ENCODE measurements around the gene MACROD2.

DNA sequence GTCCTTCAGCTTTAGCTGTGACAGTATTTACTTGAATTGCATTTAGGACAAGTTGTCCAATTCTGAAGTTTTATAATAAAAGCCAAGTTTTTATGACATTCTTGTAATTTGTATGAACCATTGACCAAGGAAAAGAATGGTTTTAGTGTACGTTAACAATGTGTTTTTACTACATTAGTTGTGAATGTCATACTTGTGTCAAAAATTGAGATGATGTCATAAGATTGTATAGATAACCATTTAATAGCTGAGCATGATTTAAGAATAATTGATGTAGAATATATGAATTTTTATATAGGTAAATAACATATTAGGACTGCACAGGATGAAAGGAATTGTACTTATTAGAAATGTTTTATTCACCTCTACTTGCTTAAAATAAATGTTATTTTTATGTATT lies 102.9 kb downstream of the MACROD2 start:
- TF ChIP-seq TAF1 (IDR thresholded peaks at IDR 0.05; ENCODE audit: low read depth) (no peak), EZH2 (IDR thresholded peaks at IDR 0.05; ENCODE audit: borderline replicate concordance, insufficient read depth, low read length, poor library complexity, severe bottlenecking) (no peak), SMC3 (conservative IDR thresholded peaks at IDR 0.05; ENCODE audit: poor library complexity) (no peak)
- TF ChIP-seq, protein P1, sequence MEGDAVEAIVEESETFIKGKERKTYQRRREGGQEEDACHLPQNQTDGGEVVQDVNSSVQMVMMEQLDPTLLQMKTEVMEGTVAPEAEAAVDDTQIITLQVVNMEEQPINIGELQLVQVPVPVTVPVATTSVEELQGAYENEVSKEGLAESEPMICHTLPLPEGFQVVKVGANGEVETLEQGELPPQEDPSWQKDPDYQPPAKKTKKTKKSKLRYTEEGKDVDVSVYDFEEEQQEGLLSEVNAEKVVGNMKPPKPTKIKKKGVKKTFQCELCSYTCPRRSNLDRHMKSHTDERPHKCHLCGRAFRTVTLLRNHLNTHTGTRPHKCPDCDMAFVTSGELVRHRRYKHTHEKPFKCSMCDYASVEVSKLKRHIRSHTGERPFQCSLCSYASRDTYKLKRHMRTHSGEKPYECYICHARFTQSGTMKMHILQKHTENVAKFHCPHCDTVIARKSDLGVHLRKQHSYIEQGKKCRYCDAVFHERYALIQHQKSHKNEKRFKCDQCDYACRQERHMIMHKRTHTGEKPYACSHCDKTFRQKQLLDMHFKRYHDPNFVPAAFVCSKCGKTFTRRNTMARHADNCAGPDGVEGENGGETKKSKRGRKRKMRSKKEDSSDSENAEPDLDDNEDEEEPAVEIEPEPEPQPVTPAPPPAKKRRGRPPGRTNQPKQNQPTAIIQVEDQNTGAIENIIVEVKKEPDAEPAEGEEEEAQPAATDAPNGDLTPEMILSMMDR (IDR thresholded peaks at IDR 0.05; ENCODE audit: poor library complexity, severe bottlenecking) = no peak
